ENCODE data around the gene ACCS.
A peak's percentile ranks its signal among the peaks of the same experiment; 100 is the strongest.

The ACCS gene

DNA sequence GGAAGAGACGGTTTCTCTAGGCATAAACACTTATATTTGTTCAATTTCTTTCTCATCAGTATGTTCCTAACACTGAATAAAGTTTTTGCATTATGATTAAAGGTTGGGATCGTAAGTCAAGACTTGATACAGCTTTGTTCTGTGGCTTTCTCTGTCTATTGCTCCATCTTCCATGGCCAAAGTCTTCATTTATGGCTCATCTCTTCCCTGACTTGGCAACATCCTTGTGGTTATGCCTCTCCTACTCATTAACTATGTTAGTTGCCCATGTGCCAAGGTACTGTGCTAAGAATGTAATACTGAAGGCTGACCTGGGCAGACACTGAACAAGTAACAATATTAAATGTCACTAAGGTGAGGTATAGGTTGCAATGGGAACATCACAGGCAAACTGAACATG is 19.9 kb upstream of the ACCS start:
- DNase-seq, result no peak

DNA sequence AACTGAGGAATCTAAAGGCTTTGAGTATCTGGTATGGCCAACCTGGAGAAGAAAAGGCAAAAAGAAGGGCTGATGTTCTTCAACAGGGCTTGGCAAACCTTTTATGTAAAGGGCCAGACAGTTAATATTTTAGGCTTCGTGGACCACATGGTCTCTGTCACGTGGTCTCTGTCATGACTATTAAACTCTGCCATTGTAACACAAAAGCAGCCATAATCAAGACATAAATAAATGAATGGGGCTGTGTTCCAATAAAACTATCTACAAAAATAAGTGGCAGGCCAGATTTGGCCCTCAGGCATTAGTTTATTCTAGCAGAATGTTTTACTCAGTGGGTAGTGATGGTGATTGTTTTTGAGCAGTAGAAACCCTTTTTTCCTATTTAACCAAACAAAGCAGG is 18.8 kb upstream of the ACCS start:
- DNase-seq, result no peak

DNA sequence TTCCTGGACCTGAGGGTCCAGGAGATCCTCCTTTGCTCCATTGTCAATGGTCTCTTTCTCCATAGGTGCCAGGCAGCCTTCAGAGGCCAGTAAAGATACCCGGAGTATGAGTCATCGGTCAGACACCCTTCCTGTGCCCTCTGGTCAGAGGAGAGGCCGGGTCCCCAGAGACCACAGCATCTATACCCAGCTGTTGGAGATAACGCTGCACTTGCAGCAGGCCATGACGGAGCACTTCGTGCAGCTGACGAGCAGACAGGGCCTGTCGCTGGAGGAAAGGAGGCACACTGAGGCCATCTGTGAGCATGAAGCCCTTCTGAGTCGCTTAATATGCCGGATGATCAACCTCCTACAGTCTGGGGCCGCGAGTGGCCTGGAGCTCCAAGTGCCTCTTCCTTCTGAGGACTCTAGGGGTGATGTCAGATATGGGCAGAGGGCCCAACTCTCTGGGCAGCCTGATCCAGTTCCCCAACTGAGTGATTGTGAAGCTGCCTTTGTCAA is 18.1 kb upstream of the ACCS start, which contains the start of gene ACCSL:
TSS of gene ACCSL (plus strand) at position 51 of the 501 bp plus-strand sequence. CDS start at position 107, 56 bp downstream.
- no peak for DNase-seq

DNA sequence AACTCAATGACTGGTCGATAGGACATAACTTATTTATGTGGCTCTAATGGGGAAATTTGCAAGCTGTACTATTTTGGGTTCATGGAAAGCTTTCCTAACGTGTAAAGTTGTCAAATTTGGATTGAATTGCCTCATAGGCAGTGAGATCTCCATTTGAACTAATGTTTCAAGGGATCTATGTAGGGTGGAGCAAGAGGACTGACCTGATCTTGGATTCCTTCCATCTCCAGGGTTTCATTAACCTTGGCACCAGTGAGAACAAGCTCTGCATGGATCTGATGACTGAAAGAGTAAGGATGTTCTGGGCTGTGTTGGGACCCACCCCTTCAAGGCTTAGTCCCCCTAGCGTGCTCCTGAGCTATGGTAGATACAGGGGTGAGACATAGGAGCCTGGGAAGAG is 16.2 kb upstream of the ACCS start:
- no peak for DNase-seq

DNA sequence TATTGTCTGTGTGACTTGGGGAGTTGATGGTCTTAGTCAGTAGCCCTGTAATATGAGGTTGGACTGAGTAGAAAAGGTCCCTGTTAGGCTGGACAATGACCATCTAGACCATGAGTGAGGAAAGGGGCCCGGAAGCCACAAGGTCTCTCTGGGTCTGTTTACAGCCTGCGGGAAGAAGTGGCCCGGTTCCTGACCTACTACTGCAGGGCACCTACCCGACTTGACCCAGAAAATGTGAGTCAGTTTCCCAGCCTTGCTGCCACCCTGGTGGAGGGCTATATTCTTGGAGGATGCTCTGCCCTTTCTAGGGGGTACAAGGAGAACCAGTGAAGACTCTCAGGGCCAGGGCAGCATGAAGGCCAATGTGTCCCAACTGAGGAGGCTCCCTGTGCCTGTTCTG is 14.9 kb upstream of the ACCS start:
- no peak for DNase-seq

DNA sequence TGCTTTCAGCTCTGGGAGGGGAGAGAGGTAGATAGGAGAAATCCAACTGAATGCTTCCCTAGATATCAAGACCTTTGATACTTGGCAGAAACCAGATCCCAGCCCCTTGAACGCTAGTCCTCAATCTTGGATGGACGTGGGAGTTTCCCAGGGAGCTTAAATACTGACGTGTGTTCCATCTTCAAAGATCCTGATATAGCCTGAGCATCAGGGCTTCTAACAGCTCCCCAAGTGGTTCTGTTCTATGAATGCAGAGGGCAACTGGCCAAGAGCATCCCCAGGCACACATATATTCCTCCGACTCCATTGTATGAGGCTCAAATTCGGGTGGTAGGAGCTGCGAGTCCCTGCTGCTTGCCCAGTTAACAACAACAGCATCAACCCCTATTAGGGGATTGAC is 8.7 kb upstream of the ACCS start:
- no peak for DNase-seq

DNA sequence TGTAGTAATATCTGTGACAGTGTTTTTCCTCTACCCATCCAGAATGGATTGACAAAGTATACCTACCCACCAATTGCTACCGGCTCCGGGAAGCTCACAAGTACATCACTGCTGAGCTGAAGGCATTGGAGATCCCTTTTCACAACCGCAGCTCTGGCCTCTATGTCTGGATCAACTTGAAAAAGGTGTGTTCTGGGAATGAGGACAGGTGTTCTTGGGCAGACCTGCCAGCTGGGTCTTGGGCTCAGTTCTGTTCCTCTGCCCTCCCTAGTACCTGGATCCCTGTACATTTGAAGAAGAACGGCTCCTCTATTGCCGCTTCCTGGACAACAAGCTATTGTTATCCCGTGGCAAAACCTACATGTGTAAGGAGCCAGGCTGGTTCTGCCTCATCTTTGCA is 7.8 kb upstream of the ACCS start:
- no peak for DNase-seq

DNA sequence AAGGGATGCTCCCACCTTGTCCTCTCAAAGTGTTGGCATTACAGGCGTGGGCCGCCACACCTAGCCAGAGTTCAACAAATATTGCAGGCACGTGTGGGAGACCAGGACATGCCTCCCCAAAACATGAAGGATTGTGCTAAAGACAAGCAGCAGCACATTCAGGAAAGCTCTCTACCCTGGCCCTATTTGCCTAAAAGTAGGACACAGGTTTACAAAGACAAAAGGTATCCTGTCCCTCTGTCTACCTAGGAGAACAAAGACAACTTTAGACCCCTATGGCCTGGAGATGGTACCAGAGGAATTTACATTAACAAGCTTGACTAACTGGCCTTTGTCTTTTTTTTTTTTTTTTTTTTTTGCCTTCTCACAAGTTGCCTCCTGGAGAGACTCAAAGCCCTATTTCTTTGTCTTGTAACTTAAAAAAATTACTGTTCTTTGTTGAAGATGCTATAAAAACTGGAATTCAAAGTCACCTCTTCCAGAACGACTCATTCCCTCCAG is 859 bp upstream of the ACCS start:
- DNase-seq, result no peak

DNA sequence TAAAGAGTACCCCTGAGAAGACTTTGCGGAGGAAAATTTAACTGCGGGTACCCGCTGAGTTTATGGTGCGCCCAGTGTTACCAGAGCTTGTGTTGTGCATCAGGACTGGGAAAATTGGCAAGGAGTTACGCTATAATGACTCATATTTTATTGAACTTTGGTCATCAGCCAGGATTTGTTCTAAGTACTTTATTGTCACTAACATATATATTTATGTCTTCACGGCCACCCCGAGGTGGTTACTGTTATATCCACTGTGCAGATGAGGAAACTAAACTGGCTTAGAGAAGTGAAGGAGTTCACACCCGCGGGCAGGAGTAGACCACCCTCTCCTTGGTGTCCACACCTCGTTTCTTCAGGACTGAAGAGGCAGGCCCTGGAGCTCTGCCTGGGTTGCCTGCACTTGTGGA is 667 bp downstream of the ACCS start:
- no peak for DNase-seq

DNA sequence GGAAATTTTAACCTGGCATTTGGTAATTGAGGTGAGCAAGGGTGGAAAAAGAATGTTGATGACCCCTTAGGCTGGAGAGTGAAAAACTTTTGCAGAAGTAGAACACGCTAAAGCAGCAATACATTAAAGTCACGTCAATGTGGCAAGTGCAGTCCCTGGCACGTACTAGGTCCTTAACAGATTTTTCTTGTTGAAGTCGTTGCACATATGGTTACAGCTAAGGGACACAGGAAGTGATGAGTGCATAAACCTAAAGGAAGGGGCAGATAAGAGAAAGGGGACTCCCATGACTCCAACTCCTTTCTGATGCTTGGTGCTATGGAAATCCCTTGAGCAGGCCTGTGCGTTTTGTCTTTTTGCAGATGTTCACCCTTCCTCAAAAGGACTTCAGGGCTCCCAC is 1.2 kb downstream of the ACCS start:
- no peak for DNase-seq

DNA sequence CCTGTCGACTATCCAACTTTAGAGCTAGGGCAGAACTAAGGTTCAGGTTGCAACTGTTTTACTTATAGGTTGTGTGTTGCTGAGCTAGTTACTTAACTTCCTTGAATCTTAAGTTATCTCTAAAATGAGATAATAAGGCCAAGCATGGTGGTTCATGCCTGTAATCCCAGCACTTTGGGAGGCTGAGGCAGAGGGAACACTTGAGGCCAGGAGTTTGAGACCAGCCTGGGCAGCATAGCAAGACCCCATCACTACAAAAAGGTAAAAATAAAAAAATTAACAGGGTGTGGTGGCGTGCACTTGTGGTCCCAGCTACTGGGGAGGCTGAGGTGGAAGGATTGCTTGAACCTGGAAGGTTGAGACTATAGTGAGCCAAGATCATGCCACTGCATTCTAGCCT is 2.1 kb downstream of the ACCS start:
- no peak for DNase-seq

DNA sequence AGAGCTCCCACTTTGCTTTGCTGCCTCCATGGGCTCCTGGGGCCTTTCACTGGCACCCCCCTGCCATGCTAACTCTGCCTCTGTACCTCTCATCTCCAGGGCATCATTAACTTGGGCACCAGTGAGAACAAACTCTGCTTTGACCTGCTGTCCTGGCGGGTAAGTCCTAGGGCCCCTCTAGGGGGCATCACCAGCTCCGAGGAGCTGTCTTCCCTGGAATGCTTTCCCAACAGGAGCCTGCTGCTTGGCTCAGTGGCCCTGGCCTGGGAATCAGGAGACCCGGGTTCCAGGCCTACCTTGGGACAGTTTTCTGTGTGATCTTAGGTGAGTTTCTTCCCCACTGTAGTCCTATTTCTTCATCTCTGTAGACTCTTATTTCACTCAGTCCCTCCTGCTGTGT is 5.1 kb downstream of the ACCS start:
- no peak for DNase-seq

DNA sequence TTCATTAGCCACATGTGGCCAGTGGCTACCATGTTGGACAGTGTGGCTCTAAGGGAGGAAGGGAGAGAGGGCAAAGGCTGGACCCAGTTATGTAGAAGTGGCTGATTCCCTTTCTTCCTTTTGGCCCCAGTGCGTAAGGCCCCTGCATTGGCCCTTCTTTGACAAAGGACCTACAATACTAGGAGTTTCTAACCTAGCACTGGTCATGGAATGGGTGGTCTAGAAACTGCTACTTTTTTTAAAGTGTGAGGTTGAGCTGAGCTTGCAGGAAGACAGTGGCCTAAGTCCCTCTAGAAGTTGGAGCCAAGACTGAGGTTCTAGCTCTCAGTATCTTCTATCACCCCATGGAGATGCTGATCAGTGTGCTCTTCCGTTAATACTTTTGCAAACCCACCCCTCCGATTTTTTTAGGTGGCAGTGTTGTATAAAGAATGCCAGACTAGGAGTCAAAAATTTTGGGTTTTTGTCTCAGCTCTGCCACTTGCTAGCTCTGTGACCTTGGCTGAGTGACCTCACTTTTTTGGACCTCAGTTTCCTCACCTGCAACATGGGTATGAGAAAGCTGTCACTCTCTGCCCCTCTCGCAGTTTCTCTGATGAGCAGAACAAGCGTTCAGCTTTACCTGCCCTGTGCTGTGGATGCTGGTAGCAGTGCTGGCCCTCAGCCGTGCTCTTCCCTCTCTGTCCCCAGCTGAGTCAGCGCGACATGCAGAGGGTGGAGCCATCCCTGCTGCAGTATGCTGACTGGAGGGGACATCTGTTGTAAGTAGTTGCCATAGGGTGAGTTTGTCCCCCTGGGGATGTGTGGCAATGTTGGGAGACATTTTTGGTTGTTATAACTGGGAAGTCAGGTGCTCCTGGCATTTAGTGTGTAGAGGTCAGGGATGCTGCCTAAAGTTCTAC is 6.9 kb downstream of the ACCS start:
- no peak for DNase-seq

DNA sequence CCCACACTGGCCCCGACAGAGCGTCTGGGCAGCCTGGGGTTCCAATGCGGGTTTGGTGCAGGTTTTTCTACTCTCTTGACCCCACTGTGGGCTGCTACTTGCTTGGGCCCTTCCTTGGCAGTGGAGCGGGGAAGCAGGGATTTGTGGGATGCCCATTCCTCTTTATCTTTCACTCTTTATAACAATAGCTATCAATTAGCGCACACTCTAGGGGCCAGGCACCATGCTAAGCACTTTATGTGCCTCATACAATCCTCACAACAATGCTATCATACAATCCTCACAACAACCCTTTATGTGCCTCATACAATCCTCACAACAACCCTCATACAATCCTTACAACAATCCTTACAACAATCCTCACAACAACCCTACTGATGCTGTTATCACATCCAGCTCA is 12.7 kb downstream of the ACCS start:
- no peak for DNase-seq

DNA sequence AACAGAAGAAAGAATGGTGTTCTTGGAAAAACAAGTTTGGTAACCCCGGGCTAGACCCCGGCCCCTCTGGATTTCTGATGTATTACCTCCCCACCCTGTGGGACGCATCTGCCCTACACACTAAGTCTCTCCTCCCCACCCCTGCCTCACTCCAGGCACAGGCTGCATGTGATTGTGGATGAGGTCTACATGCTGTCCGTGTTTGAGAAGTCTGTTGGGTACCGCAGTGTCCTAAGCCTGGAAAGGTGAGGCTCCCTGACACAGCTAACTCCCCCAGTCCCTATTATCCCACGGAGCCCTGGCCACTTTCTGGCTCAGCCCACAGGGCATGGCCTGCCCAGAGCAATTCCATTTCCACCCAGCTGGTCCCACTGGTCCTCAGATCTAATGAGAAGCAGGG is 13.3 kb downstream of the ACCS start:
- no peak for DNase-seq

DNA sequence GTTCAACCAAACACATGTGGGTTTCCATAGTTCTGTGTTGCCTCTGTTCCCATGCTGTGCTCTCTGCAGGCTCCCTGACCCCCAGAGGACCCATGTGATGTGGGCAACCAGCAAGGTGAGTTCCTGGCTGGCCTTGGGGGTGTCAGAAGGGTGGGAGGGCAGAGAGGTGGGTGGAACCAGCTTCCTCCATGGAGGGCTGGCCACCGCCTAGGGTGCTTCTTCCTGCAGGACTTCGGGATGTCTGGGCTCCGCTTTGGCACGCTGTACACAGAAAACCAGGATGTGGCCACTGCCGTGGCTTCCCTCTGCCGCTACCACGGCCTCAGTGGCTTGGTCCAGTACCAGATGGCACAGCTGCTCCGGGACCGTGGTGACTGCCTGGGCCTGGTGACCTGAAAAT is 14.9 kb downstream of the ACCS start:
- no peak for DNase-seq

DNA sequence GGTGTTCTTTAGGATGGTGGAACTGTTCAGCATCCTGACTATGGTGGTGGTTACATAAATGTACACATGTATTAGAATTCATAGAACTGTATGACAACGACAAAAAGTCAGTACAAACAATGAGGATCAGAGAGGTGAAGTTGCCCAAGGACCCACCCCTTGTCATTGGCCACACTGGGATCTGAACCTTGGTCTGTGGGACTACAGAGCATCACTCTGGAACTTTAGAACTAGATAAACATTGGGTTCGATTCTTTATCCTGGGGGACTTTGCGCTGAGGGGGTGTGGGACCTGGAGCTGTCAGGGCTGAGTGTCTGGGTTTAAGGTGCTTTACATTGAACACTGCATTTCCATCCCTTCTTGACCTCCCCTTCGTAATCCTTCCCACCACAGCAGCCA is 16.6 kb downstream of the ACCS start:
- DNase-seq, result no peak

DNA sequence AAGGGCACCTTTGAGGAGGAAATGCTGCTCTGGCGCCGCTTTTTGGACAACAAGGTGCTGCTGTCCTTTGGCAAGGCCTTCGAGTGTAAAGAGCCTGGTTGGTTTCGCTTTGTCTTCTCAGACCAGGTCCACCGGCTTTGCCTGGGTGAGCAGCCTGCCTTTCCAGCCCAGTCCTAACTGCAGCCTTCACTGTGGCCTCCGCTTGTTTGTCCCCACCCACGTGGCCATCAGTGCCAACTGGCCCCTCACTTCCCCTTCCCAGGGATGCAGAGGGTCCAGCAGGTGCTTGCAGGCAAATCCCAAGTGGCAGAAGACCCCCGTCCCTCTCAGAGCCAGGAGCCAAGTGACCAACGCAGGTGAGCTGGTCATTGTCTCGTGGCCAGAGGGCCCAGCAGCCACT is 17.4 kb downstream of the ACCS start:
- no peak for DNase-seq

DNA sequence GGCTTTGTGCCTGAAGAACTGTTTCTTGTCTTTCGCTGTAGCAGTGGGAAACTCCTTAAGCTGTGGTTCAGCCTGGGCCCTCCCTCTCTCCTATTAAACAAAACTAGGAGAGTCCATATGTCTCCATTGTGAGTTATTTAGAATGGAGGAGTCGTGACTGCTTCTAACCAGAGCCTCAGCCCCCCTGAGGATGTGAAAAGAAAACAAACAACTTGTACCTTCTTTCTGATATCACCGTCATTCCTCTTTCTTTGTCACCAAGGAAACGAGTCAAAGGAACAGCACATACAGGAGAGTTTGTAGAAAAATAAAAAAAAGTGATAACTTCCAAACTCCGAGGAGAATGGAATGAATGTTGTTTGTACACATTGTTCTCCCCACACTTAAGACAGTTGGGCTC is 17.8 kb downstream of the ACCS start:
- no peak for DNase-seq

DNA sequence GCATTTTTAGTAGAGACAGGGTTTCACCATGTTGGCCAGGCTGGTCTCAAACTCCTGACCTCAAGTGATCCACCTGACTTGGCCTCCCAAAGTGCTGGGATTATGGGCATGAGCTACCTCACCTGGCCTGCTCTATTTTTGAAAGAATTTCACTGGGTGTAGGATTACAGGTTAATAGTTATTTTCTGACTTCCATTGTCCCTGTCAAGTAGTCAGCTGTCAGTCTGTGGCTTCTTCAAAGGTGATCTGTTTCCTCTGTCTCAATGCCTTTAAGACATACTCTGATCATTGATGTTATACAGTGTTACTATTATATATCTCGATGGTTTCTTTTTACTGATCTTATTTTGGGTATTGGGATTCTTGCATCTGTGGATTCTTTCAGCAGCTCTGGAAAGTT is 19.3 kb downstream of the ACCS start:
- DNase-seq, result no peak

DNA sequence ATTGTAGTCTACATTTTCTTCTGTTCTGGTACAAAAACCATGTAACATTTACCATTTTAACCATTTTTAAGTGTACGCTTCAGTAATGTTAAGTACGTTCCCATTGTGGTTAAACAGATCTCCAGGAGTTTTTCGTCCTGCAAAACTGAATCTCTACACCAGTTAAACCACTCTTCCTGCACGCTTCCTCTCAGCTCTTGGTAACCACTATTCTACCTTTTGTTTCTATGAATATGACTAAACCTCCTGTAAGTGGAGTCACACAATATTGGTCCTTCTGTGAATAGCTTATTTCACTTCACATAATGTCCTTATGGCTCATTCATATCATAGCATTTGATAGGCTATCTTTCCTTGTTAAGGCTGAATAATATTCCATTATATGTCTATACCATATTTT is 22.3 kb downstream of the ACCS start:
- no peak for DNase-seq

DNA sequence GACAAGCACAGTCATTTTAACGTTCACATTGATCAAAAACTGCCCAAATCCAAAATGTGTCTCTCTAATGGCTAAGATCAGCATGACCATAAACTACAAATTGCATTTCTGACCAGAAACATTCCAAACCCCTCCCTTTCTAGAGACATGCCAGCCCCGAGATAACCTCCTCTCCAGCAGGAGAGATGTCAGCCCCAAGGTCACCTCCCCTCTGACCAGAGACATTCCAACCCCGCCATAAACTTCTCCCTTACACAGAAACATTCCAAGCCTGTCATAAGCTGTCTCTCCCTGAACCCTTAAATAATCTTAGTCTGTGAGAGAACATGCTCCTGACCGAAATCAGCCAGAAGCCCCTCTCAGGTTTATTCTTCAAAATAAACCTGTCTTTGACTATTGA is 22.8 kb downstream of the ACCS start:
- DNase-seq, result no peak

DNA sequence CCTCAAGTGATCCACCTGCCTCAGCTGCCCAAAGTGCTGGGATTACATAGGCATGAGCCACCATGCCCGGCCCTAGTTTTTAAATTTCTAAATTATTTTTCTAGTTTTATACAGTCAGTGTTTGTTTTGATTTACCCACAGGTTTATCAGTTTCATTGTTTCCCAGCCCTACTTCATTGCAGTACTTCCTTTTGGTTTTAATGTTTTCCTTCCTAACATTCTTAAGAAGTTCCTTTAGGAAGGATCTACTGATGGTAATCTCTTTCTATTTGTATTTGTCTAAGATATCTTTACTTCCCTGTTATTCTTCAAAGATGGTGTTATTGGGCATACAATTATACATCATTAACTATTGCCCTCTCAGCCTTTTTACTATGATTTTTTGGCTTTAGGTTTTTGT is 24.5 kb downstream of the ACCS start:
- no peak for DNase-seq

DNA sequence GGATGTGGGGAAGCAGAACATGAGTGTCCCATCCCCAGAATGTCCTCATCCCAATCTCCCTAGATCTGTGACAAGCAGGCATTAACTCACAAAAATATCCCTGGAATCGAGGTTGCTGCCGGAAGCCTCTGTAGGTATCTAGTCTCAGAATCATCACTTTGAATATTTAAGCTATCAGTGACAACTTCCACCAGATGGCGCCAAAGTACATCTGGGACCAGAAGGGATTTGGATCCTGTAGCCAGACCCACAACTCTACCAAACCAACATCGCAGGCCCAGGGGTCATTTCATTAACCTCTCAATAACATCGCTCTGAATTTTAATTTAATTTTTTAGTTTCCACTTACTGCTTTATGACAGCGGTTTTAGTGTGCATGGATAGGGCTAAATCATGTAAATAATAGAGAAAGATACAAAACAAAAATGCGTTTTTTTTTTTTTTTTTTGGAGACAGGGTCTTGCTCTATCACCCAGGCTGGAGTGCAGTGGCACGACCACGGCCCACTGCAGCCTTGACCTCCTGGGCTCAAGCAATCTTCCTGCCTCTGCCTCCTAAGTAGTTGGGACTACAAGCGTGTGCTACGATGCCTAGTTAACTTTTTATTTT is 28.3 kb downstream of the ACCS start:
- peak; percentile 56 for DNase-seq

All from SHP77 treated with DMSO at 0.1 percent for 48 hours (cell line).